Stimulated activated CD4-positive, alpha-beta T cell treated with anti-CD3 and anti-CD28 coated beads, TNF-alpha, amount 100 ng/mL, for 1 hour (primary cell): ENCODE measurements around the gene ZFYVE26.
"Not testable (repeated sequence)": the region's sequence is repeated elsewhere in the genome, so short reads cannot be mapped to it uniquely, and the experiment has no call there.

Experiments used
- DNase-seq, 3 donors: peaks; one replicate each; pipeline ENCODE4 v3.0.0-alpha.2; 2020; ENCODE audit warnings: low read depth in 3 of 3, low spot score in 1 of 3

ZFYVE26 gene

DNA sequence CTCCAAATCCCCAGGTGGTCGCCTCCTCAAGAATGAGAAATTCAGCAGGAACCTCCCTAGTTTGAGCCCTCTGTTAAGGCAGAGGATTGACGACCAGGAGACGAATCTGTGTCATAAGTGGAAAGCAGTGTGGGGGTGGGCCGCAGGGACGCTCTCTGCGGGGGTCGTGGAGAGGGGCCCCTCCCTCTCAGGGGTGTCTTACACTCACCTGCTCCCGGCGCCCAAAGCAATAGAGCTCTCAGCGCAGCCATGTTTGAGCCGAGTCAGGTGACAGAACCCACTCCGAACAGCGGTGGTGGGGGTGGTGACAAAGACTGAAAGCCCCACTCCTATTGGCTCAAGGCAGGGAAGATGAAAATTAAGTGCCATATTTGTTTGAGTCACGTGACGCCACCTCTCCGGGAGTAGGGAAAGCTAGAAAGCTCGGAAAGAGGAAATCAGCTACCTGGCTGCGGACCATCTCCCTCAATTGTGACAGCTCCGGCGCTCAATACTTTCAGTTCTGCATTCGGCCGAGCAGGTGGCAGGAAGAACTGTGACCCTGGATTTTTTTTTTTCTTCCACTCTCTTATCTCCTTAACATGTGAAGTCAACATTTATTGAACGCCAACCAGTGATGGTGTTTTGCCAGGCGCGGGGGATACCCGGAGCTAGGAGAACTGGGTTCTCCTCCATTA lies at the start of gene ZFYVE26:
ZFYVE26 (minus strand) TSS at position 265 of the 677 bp plus-strand sequence. CDS start 627 bp downstream, outside the sequence.
- peak; percentile 66 to 71 (median 67) for DNase-seq

DNA sequence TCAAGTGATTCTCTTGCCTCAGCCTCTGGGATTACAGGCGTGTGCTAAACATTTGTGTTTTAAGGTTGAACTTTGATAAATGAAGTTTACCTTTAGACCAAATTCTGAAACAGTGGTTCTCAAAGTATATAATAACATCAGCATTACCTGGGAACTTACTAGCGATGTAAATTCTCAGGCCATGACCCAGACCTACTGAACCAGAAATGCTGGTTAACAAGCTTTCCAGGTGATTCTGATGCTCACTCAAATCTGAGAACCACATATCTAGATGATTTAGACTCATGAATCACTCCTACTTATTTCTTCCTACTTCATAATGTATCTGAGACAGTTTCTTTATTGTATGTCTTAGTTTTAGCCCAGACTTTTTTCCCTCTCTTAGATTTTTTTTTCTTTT lies 46.8 kb upstream of the ZFYVE26 start:
- no peak for DNase-seq

DNA sequence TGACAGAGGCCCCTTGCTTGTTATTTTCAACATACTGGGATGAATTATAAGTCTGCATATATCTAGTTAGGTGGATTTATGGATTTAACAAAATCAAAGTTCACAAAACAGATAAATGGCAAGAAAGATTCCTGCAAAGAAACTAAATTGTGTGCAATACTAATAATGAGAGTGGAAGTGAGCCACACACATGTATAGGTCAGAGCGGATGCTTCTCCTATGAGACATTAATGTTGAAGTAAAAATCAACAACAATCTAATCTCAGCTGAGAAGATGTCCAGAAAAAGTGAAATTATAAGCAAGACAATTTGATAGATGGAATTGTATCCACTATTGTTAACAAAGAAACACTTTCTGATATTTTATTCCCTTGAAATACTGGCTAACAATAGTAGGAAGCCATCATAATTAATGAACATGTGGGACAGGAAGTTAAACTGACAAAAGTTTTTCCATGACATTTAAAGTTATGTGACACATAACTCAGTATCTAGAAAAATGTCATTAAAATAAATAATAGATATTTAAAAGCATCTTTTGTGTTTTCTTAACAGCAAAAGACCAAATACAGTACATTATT lies 42.9 kb upstream of the ZFYVE26 start:
- no peak for DNase-seq

DNA sequence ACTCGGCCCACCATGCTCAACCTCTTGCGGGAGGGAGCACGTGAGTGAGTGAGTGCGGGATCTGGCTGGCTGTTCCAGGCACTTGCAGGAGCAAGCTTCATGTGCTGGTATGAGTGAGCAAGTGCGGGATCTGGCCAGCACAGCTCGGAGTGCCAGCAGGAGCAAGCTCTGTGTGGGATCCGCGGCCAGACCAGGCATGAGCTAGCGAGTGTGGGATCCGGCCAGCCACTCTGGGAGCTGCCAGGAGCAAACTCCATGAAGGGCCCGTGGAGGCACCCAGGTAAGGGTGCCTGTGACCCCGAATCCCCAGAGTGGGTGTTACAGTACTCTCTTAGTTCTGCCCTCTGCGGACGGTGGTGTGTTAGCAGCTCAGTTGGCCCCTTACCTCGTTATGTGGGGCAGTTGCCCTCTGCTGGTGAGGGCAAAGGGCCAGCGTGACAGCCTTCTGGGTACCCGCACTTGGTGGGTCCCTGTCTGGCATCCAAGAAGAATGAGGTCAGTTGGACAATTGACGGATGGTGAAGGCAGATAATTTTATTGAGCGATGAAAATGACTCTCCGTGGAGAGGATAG lies 41.5 kb upstream of the ZFYVE26 start:
- no peak for DNase-seq

DNA sequence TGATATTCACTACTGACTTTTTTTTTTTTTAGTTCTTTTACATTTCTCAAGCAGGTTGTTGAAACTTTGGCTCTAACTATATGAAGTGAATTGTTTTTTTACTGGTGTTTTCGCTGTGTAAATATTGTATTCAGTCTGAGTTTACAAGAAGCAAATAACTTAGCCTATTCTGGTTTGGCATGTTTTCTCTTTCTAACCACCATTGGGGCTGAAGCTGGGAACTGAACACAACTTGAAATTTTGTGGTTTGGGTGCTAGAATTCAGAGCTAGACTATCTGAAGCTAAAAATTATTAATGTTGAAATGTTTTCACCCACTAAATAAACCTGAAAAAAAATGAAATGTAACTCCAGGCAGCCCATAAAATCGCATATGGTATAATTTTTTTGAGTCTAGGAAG lies 40.4 kb upstream of the ZFYVE26 start:
- DNase-seq, result no peak

DNA sequence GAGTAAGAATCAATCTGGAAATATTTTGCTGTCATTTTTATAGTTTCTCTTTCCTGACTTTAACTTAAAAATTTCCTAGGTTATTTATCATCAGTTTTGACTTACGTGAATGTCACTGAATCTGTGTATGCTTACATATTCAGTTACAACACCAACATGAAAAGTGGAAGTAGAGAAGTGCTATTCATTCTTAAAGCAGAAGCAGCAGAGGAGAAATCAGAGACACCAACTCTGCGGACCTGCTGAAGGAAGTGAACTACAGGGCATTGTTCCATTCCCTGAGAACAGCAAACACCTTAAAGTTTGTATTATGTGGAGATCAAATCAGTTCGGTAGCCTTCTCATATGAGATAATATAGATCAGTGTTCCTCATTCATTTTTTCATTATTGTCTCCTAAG lies 37.3 kb upstream of the ZFYVE26 start:
- DNase-seq, result no peak

DNA sequence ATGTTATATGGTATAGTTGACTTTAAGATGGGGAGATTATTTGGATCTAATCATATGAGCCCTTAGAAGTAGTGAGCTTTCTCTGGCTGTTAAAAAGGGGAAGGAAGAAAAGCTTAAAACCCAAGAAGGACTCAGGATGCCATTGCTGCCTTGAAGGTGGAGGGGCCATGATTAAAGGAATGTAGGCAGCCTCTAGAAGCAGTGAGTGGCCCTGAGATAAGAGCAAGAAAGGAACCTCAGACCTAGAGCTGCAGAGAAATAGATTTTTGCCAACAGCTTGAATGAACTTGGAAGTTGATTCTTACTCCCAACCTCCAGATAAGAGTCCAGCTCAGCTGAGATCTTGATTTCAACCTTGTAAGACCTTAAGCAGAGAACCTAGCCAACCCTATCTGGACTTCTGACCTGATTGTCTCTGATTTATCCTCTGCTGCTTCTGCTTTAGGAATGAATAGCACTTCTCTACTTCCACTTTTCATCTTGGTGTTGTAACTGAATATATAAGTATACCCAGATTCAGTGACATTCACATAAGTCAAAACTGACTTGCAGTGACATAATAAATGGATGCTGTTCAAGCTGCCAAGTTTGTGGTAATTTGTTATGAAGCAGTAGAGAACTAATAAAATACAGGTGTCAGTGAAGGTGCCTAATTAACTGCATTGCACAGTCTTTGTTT lies 36.7 kb upstream of the ZFYVE26 start:
- no peak for DNase-seq

DNA sequence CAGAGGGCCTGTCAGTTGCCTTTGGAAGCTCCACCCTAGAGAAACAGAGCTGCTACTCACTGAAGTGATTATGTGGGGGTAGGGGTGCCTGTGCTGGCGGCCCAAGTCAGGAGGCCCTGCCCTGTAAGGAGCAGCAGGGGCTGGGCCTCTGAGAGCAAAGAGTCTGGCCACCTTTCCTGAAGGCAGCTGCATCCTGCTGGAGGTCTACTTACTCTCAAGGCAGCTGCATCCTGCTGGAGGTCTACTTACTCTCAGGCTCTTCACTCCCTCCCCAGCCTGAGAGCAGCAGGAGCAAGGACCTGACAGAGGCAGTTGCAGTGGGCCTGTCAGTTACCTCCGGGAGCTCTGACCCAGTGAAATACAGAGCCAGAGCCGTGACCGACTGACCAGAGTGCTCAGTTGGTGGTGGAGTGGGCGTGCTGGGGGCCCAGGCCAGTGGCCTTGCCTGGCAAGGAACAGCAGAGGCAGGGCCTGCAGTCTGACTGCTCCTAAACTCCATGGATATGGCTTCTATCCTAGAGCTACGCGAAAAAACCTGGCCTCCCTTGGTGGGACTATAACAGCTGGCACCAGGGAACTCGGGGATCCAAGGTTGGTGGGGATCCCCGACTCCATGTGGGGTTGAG lies 35.5 kb upstream of the ZFYVE26 start:
- no peak for DNase-seq

DNA sequence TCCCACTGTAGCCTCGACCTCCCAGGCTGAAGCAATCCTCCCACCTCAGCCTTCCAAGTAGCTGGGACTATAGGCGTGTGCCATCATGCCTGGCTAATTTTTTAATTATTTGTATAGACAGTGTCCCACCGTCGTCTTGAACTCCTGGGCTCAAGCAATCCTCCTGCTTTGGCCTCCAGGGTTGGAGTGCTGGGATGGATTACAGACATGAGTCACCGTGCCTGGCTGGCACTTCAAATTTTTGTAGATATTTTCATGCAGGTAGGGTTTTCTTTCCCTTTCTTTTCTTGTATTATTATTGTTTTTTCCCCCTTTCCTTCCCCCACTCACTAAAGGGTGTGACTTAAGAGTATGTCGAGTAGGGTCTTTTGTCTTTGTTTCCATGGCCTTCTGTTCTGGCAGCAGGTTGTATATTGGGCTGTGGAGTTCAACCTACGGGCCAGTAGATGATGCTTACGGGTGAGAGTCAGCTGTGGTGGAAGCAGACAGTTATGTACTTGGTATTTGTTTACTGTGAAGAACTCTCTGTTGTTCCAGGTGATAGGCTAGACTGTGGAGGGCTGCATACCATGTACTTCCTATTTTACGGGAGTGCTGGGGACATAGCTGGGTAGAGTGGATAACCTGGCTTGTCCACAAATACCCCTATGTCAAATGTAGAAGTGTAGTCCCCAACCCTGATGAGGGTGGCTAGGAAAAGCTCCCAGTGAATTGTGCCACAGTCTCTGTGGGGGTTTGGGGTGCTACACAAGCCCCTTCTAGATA lies 33.9 kb upstream of the ZFYVE26 start:
- DNase-seq, result no peak

DNA sequence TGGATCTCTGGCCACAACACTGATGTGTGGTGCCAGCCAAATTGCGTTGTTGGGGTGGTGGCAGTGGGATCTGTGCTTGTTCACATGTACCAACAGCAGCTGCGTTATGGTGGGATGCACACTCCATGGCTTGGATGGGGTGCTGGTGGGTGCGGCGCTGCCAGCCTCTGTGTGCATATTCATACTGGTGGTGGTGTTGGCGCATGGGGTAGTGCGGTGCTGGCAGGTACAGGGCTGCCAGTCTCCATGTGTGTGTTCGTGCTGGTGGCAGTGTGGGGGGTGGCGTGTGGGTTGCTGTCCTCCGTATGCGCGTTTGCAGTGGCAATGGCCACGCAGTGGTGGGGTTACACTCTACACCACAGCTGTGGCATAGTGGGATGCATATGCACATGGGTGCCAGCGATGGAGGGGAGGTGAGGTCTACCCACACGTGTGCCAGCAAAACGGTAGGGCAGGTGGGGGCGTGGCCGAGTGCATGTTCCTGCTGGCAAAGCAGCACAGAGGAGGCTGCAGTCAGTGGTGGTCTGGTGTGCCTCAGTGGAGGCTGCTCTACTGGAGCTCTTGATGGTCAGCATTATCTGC lies 29.7 kb upstream of the ZFYVE26 start:
- DNase-seq, result no peak

DNA sequence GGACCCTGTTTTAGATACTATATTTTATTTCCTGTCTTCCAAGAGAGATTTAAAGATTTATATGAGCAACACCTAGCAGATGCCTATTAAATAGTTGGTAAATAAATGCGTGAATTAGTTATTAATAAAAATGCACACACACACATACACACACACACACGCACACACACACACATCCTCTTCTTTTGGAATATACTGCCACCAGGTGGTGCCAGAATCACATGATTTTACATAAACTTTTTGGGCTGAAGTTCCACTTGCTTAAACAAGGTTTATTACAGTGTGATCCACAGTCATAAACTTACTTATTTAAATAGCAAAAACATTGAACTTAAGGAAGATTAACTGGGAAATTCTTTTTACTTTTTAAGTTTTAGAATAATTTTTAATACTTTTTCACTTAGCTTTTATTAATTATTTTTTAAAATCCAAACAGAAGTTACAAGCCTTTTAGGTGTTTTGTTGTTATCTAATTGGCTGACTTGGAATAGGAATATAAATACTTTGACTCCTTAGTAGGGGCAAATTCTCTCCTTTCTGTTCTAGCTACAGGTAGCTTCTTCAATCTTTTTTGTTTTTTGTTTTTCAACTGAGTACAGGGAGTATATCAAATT lies 20.7 kb upstream of the ZFYVE26 start:
- peak in 1 of 3 donors; percentile 28 for DNase-seq

DNA sequence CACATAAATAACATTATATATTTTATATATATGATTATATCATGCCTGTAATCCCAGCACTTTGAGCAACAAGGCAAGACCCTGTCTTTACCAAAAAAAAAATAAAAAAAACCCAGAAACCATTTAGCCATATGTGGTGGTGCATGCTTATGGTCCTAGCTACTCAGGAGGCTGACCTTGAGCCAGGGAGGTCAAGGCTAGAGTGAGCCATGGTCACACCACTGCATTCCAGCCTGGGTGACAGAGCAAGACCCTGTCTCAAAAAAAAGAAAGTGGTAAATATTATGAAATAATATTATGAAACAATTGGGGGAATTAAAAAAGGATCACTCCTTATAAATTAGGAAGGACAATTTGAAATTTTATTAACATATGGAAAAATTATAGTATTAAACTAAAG lies 19.2 kb upstream of the ZFYVE26 start:
- DNase-seq, result no peak

DNA sequence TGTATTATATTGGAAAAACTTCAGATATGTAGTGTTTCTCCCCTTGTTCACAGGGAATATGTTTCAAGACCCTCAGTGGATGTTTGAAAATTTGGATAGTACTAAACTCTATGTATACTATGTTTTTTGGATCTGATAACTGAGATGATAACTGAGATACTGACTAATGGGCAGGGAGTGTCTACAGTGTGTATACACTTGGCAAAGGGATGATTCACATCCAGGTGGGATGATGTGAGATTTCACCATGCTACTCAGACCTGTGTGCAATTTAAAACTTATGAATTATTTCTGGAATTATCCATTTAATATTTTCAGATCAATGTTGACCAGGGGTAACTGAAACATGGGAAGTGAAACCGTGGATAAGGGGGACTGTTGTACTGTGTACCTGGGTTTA lies 17.0 kb upstream of the ZFYVE26 start:
- DNase-seq, result no peak

DNA sequence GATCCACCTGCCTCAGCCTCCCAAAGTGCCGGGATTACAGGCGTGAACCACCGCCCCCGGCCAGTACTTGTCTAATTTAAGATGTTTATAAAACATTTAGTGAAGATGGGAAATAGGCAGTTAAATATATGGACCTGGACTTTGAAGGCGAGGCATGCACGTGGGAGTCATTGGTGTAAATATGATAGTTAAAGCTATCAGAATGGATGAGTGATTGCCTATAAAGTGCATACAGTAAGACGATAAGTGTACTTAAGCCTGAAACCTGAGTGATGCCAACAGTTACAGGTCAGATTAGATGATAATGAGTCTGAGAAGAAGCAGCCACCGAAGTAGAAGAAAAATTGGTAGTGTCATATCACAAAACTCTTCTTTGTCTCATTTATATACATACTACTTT lies 14.7 kb upstream of the ZFYVE26 start:
- no peak for DNase-seq

DNA sequence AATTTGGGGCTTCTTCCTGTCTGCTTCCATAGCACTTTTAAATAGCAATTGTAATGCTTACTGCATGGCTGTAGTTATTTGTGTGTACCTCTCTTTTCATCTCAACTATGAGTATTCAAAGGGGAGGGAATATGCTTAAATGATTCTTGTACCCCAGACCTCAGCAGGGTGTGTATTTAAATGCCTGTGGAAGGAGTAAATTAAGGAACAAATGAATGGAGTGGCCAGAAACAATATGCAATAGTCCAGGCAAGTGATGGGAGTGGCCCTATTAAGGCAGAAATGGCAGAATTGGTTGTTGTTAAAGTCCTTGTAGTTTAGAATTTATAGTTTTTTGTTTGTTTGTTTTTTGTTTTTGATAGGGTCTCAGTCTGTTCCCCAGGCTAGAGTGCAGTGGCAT lies 4.7 kb upstream of the ZFYVE26 start:
- no peak for DNase-seq

DNA sequence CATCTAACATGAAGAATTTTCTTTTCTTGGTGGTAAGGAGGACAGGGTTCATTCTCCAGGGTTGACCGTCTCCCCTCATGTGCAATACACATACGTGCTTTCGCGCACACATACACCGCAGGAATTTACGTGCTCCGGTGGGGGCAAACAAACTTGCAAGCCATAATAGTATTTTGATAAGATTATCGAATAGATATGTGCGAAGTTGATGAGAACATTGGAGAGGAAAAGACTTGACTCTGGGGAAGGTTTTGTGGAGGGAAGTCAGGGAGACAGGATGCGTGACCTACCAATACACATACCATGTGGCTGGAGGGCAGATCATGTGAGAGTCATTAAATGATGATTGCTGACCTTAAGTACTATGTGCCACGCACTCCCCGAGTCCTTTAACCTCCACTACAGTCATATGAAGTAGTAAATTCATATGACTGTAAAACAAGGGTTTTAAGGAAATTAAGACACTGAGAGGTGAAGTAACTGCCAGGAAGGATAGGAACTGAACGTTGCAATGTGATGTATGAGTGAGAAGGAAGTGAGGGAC lies 4.1 kb upstream of the ZFYVE26 start:
- DNase-seq, result no peak

DNA sequence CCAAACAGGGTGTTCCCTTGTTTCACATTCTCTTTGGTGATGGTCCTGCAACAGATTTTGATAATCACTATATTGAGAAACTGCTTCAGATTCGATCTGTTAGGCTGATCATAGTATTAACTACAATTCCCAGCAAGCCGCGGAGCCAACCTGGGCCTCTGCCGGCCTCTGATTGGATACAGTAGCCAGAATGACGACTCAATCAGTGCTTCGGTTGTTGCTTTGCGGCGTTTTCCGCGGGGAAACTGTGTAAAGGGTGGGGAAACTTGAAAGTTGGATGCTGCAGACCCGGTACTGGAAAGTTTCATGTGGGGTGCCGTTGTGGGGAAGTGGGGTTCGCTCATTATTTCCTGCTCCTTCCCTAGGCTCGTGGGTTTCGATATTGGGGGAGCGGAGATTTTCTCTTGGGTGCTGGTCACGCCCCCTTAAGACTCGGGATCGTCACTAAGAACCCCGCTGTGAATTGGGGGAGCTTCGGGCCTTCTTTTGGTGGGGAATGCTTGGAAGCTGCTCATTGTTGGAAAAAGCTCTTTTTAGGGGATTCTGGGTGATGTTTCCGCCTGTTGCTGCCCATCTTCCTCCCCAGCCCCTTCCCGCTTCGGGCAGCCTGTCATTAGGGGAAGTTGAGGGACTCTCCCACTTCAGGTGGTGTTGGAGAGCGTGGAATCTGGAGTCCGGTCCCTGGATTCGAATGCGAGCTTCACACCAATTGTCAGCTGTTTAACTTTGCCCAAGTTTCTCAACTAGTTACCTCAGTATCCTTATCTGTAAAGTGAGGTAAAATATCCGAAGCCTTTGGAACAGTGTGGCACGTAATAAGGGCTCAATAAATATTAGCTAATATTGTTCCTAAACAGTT lies 3.4 kb upstream of the ZFYVE26 start, which contains the start of gene RAD51B:
RAD51B (plus strand) TSS at position 217 of the 859 bp plus-strand sequence.
- DNase-seq, result peak; percentile 60 to 72 (median 71)

DNA sequence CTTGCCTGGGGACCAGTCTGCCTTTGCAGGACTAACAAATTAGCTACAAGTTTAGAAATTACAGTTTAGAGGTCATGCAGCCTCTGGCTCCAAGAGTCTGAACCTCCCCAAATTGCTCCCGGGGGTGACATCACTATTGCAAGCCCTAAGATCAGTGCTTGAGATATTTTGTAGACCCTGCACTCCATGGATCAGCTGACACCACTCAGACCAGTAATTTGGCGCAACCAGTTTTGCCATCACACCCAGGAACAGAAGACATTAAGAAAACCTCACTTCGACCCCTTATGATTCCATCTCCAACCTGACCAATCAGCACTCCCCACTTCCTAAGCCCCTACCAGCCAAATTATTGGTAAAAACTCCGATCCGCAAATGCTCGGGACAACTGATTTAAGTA lies 2.1 kb upstream of the ZFYVE26 start:
- DNase-seq, result not testable (repeated sequence)
